Endothelial cell of umbilical vein (primary cell): Measurements from ENCODE around the gene PECR. TPM values are rescaled to one million over a fixed set of nuclear protein-coding genes. Genes with fewer than 3 reads are reported as not detected.

ENCODE experiments used
- BruUV-seq: library from RNA; stranded (reverse); fragments of 400-500 nt; replicated peaks from 2 replicates; lab custom pipeline; 2021; lab: Mats Ljungman, UMichigan
- CTCF ChIA-PET: fragments of 300-600, 350-600 bp; sonication (Branson Sonifier 250); formaldehyde crosslinking; loops from one replicate; lab custom pipeline; 2021; ENCODE audit warnings: antibody characterized with exemption, inconsistent platforms; lab: Charles Lee
- POLR2A ChIA-PET: fragments of 300-600, 350-600 bp; sonication (Branson Sonifier 250); formaldehyde crosslinking; loops from one replicate; lab custom pipeline; 2021; ENCODE audit warnings: antibody characterized with exemption, inconsistent platforms; lab: Charles Lee
- DNase-seq: peaks from one replicate; pipeline ENCODE4 v3.0.0-alpha.2; 2011; ENCODE audit warnings: low read depth, low spot score
- FAIRE-seq: peaks from 2 replicates; lab custom pipeline; 2011; peaks lifted over from hg19 to GRCh38; lab: Jason Lieb, UNC
- H2AFZ ChIP-seq: 2 replicates; pipeline ENCODE4 v1.6.0; 2012; ENCODE audit warnings: low read depth, low read length, control low read depth, inconsistent platforms
- H3K27ac ChIP-seq: 2 replicates; pipeline ENCODE4 v1.5.1; 2011; ENCODE audit warnings: low read depth, mild to moderate bottlenecking, control low read depth, low read length, moderate library complexity; ENCODE audit not compliant: insufficient read depth
- H3K27me3 ChIP-seq, 2 experiments: 2 replicates each; pipeline versions ENCODE4 v1.6.0 to v1.6.1; 2011; ENCODE audit warnings: low read length in 2 of 2, mixed read lengths in 1 of 2; ENCODE audit not compliant: control insufficient read depth in 2 of 2, insufficient read depth in 2 of 2
- H3K36me3 ChIP-seq, 2 experiments: 2 replicates in 1 of 2; 3 replicates in 1 of 2; pipeline ENCODE4 v1.5.1; 2011; ENCODE audit warnings: low read length in 2 of 2, mild to moderate bottlenecking in 1 of 2, moderate library complexity in 1 of 2; ENCODE audit not compliant: control insufficient read depth in 2 of 2, insufficient read depth in 2 of 2; ENCODE audit errors: extremely low read depth in 1 of 2
- H3K4me1 ChIP-seq: 3 replicates; pipeline ENCODE4 v1.5.1; 2011; ENCODE audit warnings: mild to moderate bottlenecking, low read length; ENCODE audit not compliant: control insufficient read depth, insufficient read depth; ENCODE audit errors: extremely low read depth
- H3K4me2 ChIP-seq: 2 replicates; pipeline ENCODE4 v1.6.1; 2011; ENCODE audit warnings: low read length, control low read depth, mixed read lengths; ENCODE audit not compliant: insufficient read depth
- H3K4me3 ChIP-seq, 3 experiments: fragments of 200-600 bp in 1 of 3; sonication (generic), shearing (Covaris generic) in 1 of 3; replicated peaks in 1 of 3; 2 replicates each; pipeline ENCODE4 v1.5.1; 2011 to 2016; ENCODE audit warnings: control low read depth in 3 of 3, low read length in 3 of 3, mild to moderate bottlenecking in 2 of 3, inconsistent platforms in 1 of 3, low read depth in 1 of 3, moderate library complexity in 1 of 3; ENCODE audit not compliant: insufficient read depth in 1 of 3
- H3K79me2 ChIP-seq: 2 replicates; pipeline ENCODE4 v1.6.0; 2012; ENCODE audit warnings: low read length, inconsistent platforms; ENCODE audit not compliant: control insufficient read depth, insufficient read depth
- H3K9ac ChIP-seq: replicated peaks from 2 replicates; pipeline ENCODE3; 2011; ENCODE audit warnings: low read length, control low read depth; ENCODE audit not compliant: insufficient read depth; ENCODE audit errors: extremely low read depth
- H3K9me1 ChIP-seq: replicated peaks from 3 replicates; pipeline ENCODE4 v1.6.0; 2011; ENCODE audit warnings: mild to moderate bottlenecking, low read length; ENCODE audit not compliant: control insufficient read depth, insufficient read depth; ENCODE audit errors: extremely low read depth
- H3K9me3 ChIP-seq: replicated peaks from 2 replicates; pipeline ENCODE4 v1.5.1; 2012; ENCODE audit warnings: low read length, inconsistent platforms; ENCODE audit not compliant: control insufficient read depth, insufficient read depth
- H4K20me1 ChIP-seq: replicated peaks from 2 replicates; pipeline ENCODE3; 2011; ENCODE audit warnings: mild to moderate bottlenecking, low read length; ENCODE audit not compliant: control insufficient read depth, insufficient read depth; ENCODE audit errors: extremely low read depth
- CTCF ChIP-seq, 2 donors: IDR thresholded peaks; 1 replicate in 1 of 2; 2 replicates in 1 of 2; pipeline ENCODE4 v1.5.1; 2011; ENCODE audit warnings: low read length in 2 of 2, mild to moderate bottlenecking in 2 of 2, moderate library complexity in 2 of 2, control low read depth in 1 of 2, inconsistent platforms in 1 of 2, low read depth in 1 of 2; ENCODE audit not compliant: insufficient read depth in 1 of 2; ENCODE audit errors: extremely low read depth in 1 of 2
- EZH2 ChIP-seq: IDR thresholded peaks from 2 replicates; pipeline ENCODE4 v1.6.1; 2012; ENCODE audit warnings: borderline replicate concordance, low read depth, mild to moderate bottlenecking, moderate library complexity, low read length, inconsistent platforms; ENCODE audit not compliant: severe bottlenecking
- FOS ChIP-seq: IDR thresholded peaks from 2 replicates; pipeline ENCODE4 v1.6.1; 2011; ENCODE audit warnings: mild to moderate bottlenecking, low read length, moderate library complexity, borderline replicate concordance; ENCODE audit not compliant: insufficient read depth
- GATA2 ChIP-seq: IDR thresholded peaks from 2 replicates; pipeline ENCODE4 v1.7.0; 2011; ENCODE audit warnings: low read depth, mild to moderate bottlenecking, moderate library complexity, mixed read lengths, low read length; ENCODE audit not compliant: insufficient read length, insufficient read depth
- JUN ChIP-seq: IDR thresholded peaks from 2 replicates; pipeline ENCODE4 v1.6.1; 2011; ENCODE audit warnings: borderline replicate concordance, low read depth; ENCODE audit not compliant: insufficient read length, insufficient read depth
- MAX ChIP-seq: IDR thresholded peaks from 2 replicates; pipeline ENCODE4 v1.6.1; 2011; ENCODE audit not compliant: insufficient read depth, insufficient read length
- MYC ChIP-seq: IDR thresholded peaks from one replicate; pipeline ENCODE4 v1.6.1; 2011; ENCODE audit warnings: mild to moderate bottlenecking, low read depth, low read length
- POLR2A ChIP-seq: IDR thresholded peaks from 2 replicates; pipeline ENCODE4 v1.6.1; 2012; ENCODE audit warnings: low read depth, mild to moderate bottlenecking, control low read depth, low read length
- POLR2AphosphoS5 ChIP-seq: IDR thresholded peaks from 2 replicates; pipeline ENCODE4 v1.6.1; 2012; ENCODE audit warnings: low read depth, mild to moderate bottlenecking, control low read depth, low read length, moderate library complexity; ENCODE audit not compliant: insufficient read depth
- dilution Hi-C: fragments of 300-500 bp; cut with MboI; formaldehyde crosslinking; loops from one replicate; pipeline ENCODE4 v1.15.0; 2019; ENCODE audit warnings: low sequenced_read_pairs; ENCODE audit not compliant: extremely low pct_ligation_motif_present
- intact Hi-C: fragments of 100-400 bp; cut with micrococcal nuclease; formaldehyde crosslinking; loops from one replicate; pipeline ENCODE4 v1.10.0; 2022
- polyA plus RNA-seq, 4 experiments: library from polyadenylated mRNA; depleted of rRNA in 3 of 4; stranded (reverse) in 3 of 4; unstranded in 1 of 4; fragments of >200 nt; gene quantifications; 2 replicates each; pipeline versions ENCODE4 v1.2.1 to v1.2.3, GENCODE V29; 2011 to 2012; ENCODE audit warnings: missing spikeins in 1 of 4
- total RNA-seq: library from RNA; stranded (reverse); gene quantifications from 2 replicates; pipeline ENCODE4 v1.2.3, GENCODE V29; 2021

The PECR gene
- total and polyA plus RNA-seq, 2 donors (not counting 3 experiments of a cell fraction or from before 2014, with no cell fraction given) = 4.1 to 6.2 TPM

- dilution Hi-C loops = no loop called here
- no peak for TF ChIP-seq MAX
- TF ChIP-seq JUN = no peak
- no peak for TF ChIP-seq FOS
- H3K4me3 ChIP-seq = no peak overlapping the region
- no peak overlapping the region for H3K4me2 ChIP-seq
- H3K27me3 ChIP-seq = no peaks in the 10 kb centered on the region
- H4K20me1 ChIP-seq = no peaks in the 10 kb centered on the region
- FAIRE-seq (no peak), DNase-seq (no peak)
- no peak overlapping the region for H2AFZ ChIP-seq
- H3K27ac ChIP-seq = no peak overlapping the region
- H3K9me1 ChIP-seq = no peaks in the 10 kb centered on the region
- ChIA-PET CTCF (interaction anchor here (0.9 to 1.0 kb wide), 2 partner anchors 11 to 17 kb away, joined by 3 to 4 read pairs; no protein-coding TSS in a partner anchor), POLR2A (no interaction called here)
- H3K79me2 ChIP-seq = no peaks in the 10 kb centered on the region
- H3K9me3 ChIP-seq = no peaks in the 10 kb centered on the region
- H3K36me3 ChIP-seq = no peaks in the 10 kb centered on the region
- intact Hi-C loops = no loop called here
- no peaks in the 10 kb centered on the region for H3K4me1 ChIP-seq
- no peak overlapping the region for H3K9ac ChIP-seq
- BruUV-seq = no TSS peak
These were observed 30.3 kb downstream of the PECR start for GRCh38 chr2:216051350-216051749.

- Histone ChIP-seq H3K36me3 (no peaks in the 10 kb centered on the region), H3K4me1 (no peaks in the 10 kb centered on the region), H3K9me1 (no peaks in the 10 kb centered on the region), H3K27ac (no peak overlapping the region), H3K4me3 (no peak overlapping the region), H3K27me3 (no peaks in the 10 kb centered on the region), H3K79me2 (no peaks in the 10 kb centered on the region), H3K9ac (no peak overlapping the region), H3K4me2 (no peak overlapping the region), H2AFZ (no peak overlapping the region), H3K9me3 (no peaks in the 10 kb centered on the region), H4K20me1 (no peaks in the 10 kb centered on the region)
- no TSS peak for BruUV-seq
- intact Hi-C loops (no loop called here), dilution Hi-C loops (no loop called here)
- CTCF ChIA-PET = interaction anchor here (0.9 to 2.3 kb wide), 4 partner anchors 8 to 12 kb away, joined by 3 to 7 read pairs (median 5); no protein-coding TSS in a partner anchor
- TF ChIP-seq MYC (no peak), POLR2AphosphoS5 (no peak), CTCF (IDR thresholded peaks at IDR 0.05; ENCODE audit: extremely low read depth in 1 of 2, insufficient read depth in 1 of 2, low read depth in 1 of 2, low read length in 2 of 2) (no peak), MAX (no peak), FOS (no peak), GATA2 (no peak), JUN (no peak), POLR2A (no peak), EZH2 (no peak)
- FAIRE-seq = no peak
- no peak for DNase-seq
- POLR2A ChIA-PET = no interaction called here
These were observed 32.2 kb downstream of the PECR start for GRCh38 chr2:216049452-216049851.
